Measurements from ENCODE around the gene HDGFL2. TPM values are rescaled to one million over a fixed set of nuclear protein-coding genes. Genes with fewer than 3 reads are reported as not detected.

Gene HDGFL2
- total and polyA plus RNA-seq, 2 of the 8 experiments (the other 6 are each of a cell fraction or from before 2014, with no cell fraction given) = 31.1 to 106 TPM

- Histone ChIP-seq H3K4me2 (ENCODE audit: insufficient read depth in 1 of 2, low read depth in 2 of 2, low read length in 2 of 2) (no peak overlapping the region), H2AK5ac (ENCODE audit: low read depth, low read length) (no peak overlapping the region), H4K20me1 (replicated peaks in 1 of 2; ENCODE audit: control insufficient read depth in 1 of 2, insufficient read depth in 2 of 2, low read length in 2 of 2) (peaks cover 7 to 8% of the 10 kb centered on the region in 2 experiments), H3K9me3 (ENCODE audit: insufficient read depth in 2 of 2, low read depth in 1 of 2, low read length in 1 of 2) (no peaks in the 10 kb centered on the region), H2BK120ac (replicated peaks; ENCODE audit: low read depth, low read length) (no peak overlapping the region), H3K9ac (replicated peaks in 1 of 4; ENCODE audit: extremely low read depth in 1 of 4, low read depth in 3 of 4, low read length in 3 of 4) (no peak overlapping the region), H3K18ac (ENCODE audit: extremely low read depth, low read length) (no peak overlapping the region), H2BK12ac (ENCODE audit: low read depth, low read length) (no peak overlapping the region), H3K4ac (replicated peaks; ENCODE audit: insufficient read length, low read depth, low read length) (no peak overlapping the region), H3K4me1 (replicated peaks in 1 of 4; ENCODE audit: control insufficient read depth in 3 of 4, insufficient read depth in 4 of 4, low read length in 3 of 4) (peaks cover 0 to 3% (median under 1%) of the 10 kb centered on the region in 4 experiments; a peak in 1 of 7 replicates), H3K79me1 (ENCODE audit: low read depth, low read length) (peaks cover 2% of the 10 kb centered on the region; the same call in 1 of the 2 replicates), H3K14ac (ENCODE audit: insufficient read length) (no peak overlapping the region), H4K8ac (ENCODE audit: extremely low read depth, insufficient read depth, low read length) (no peak overlapping the region), H3K79me2 (ENCODE audit: control insufficient read depth in 1 of 2, insufficient read depth in 2 of 2, low read length in 2 of 2) (no peaks in the 10 kb centered on the region), H2BK5ac (ENCODE audit: low read depth, low read length) (0 out of 2 replicates have a peak overlapping the region, but pooled peaks have one; percentile 54), H3K27ac (ENCODE audit: low read depth, low read length) (no peak overlapping the region), H3K27me3 (replicated peaks in 1 of 4; ENCODE audit: control insufficient read depth in 3 of 4, extremely low read depth in 1 of 4, insufficient read depth in 3 of 4, low read length in 3 of 4) (peaks cover 4 to 51% (median 37%) of the 10 kb centered on the region in 4 experiments), H2BK15ac (ENCODE audit: low read length) (no peak overlapping the region), H3K56ac (replicated peaks; ENCODE audit: insufficient read length, low read depth, low read length) (no peak overlapping the region), H4K5ac (ENCODE audit: insufficient read length, low read depth, low read length) (no peak overlapping the region), H4K91ac (replicated peaks; ENCODE audit: insufficient read length, low read length) (no peak overlapping the region), H2BK20ac (ENCODE audit: low read length) (no peak overlapping the region), H3K36me3 (ENCODE audit: control insufficient read depth in 2 of 4, insufficient read depth in 4 of 4, low read length in 3 of 4) (no peaks in the 10 kb centered on the region), H3K4me3 (ENCODE audit: extremely low read depth in 1 of 4, insufficient read depth in 2 of 4, low read depth in 3 of 4, low read length in 4 of 4) (no peak overlapping the region), H3K23ac (ENCODE audit: insufficient read length) (no peak overlapping the region), H2AFZ (ENCODE audit: low read length) (no peak overlapping the region), H3K23me2 (ENCODE audit: low read depth, low read length) (no peaks in the 10 kb centered on the region)
- no peak for TF ChIP-seq RNF2 (IDR thresholded peaks at IDR 0.05; ENCODE audit: borderline replicate concordance, low read depth, low read length, missing control alignments, poor library complexity, severe bottlenecking)
- DNase-seq (ENCODE audit: low read depth in 1 of 2, low spot score in 2 of 2) = no peak
- CTCF ChIA-PET (ENCODE audit: partially characterized antibody) = no interaction called here
- POLR2A ChIA-PET (ENCODE audit: partially characterized antibody) = no interaction called here
- FAIRE-seq = no peak
- 87% methylated on average over 17 of the region's 17 CpGs; no CpG with 5 or more reads in 1 of the 2 experiments for WGBS, 2 experiments (ENCODE audit: extremely low coverage in 1 of 2, insufficient coverage in 1 of 2, insufficient read length in 1 of 2, insufficient replicate concordance in 2 of 2, low coverage in 1 of 2, low lambda C conversion rate in 2 of 2, missing lambda C conversion rate in 1 of 2)
Observed at GRCh38 chr19:4512070-4512469, 40.0 kb downstream of the HDGFL2 start.
